ENCODE results near the gene ADAM19.

- TF ChIP-seq CTCF (conservative IDR thresholded peaks at IDR 0.05 in 1 of 2, IDR thresholded peaks at IDR 0.05 in 1 of 2; ENCODE audit: low read depth in 1 of 2, low read length in 2 of 2), result no peak
- TF ChIP-seq EZH2 (IDR thresholded peaks at IDR 0.05; ENCODE audit: low read length, missing control alignments), result no peak
Measured at GRCh38 chr5:157451806-157452205, 123.8 kb downstream of the ADAM19 start.
